Activated CD8-positive, alpha-beta memory T cell treated with anti-CD3 and anti-CD28 coated beads, Interleukin-2, amount 50 U/mL, for 24 hours (primary cell): ENCODE results near the gene OR10V1.

Source experiments
- DNase-seq: peaks from one replicate; pipeline ENCODE4 v3.0.0-alpha.2; 2020; ENCODE audit errors: extremely low read depth

OR10V1 gene

DNA sequence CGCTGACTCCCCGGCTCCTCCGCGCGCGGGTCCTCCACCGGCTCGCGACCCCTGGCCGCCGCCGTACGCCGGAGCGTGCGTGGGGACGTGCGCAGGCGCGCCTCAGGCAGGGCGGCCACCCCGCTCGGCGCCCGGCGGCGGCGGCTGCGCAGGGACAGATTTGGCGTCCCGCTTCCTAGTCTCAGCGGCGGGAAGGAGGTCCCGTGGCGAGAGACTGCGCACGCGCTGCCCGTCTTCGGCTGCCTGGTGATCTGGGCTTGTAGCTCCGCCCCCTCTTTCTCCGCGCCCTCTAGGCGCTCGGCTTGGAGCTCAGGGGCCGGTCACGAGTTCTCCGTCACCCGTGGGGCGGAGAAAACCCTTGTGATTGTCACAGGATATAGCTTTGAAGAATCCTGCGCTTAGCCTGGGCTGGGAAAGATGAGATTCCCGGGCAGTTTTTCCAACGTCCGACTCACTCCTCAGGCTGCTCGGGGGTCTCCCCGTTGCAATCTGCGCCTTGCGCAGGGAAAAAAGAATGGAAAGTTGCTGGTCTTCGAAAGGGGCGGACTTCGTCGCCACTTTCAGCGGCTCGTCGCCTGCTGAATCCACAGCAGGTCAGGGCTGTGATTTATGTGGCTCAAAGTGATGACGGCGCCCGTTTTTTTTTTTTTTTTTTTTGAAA is 44.6 kb downstream of the OR10V1 start, which contains the start of gene PATL1:
Gene PATL1, minus strand, starts transcription at position 88 of the 661 bp plus-strand sequence. CDS start 142 bp downstream, outside the sequence.
- DNase-seq: peak; percentile 98

DNA sequence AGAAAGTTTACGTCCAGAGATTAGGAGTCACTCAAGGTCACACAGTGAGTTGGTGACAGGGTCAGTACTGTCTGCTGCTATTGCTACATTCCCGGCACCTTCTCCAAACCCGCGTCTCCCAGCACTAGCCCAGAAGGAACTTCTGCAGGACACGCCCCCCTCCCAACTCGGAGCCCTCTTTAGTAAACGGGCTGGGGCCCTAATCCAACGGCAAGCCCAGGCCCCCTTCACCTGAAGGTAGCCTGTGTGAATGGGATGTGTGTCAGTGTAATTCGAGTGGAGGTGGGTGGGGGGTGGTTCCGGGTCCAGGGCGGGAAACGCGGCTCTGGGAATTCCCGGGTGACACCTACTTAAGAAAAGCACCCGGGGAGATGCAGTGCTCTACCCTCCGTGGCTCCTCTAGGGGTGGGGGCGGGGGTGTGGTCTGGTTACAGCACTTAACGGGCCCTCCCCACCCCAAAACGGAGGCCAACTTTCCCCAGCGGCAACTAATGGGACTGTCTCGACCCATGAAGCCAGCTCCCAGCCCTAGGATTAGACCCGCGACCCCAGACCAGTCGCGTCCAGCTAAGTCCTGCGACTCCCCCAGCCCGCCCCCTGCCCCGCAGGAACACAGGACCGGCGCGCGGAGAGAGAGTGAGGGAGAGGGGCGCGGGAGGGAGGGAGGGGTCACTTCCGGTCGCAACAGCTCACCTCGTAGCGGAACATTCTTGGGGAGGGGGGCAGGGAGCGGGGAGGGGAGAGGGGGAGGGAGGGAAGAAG is 45.3 kb downstream of the OR10V1 start:
- DNase-seq: peak; percentile 42

DNA sequence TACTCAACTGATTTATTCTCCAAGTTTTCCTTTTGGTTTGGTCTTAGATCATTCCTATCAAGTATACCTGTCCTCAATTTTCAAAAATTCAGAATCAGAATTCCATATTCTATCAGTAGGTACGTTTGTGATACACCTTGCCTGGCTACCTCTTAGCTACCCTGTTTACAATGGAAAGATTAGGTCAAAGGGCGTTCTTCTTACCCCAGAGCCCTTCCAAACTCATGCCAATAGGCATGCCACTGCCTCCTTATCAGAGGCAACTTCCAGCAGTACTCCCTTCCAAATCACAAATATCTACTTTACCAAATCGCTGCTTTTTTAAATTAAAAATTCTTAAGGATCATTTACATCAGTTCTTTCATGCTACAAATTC is 45.8 kb downstream of the OR10V1 start:
- DNase-seq: no peak

DNA sequence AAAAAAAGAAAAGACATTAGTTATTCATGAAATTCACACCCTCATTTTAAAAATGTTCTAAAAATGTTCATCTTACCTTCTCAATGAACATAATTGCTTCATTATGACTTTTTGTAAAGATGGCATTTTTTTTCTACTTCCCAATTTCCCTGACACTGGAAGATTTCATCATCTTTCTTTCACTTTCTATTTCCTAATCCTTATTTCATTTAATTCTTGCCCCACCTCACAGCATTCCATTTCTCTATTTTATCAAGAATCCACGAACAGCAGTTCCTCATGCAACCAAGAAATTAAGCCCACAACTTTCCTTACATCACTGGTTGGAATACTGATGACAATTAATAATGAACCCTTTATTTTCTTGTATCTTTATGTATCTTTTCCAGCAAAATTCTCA is 46.7 kb downstream of the OR10V1 start:
- DNase-seq: no peak
